HG03439 (cell line): Measurements from ENCODE around the gene LIMS1.

Source experiments
- ATAC-seq: cut with Tn5 transposase; IDR thresholded peaks from one replicate; pipeline ENCODE4 v1.9.1; 2021; ENCODE audit warnings: mild to moderate bottlenecking, moderate library complexity; ENCODE audit not compliant: unreplicated experiment

Gene LIMS1

DNA sequence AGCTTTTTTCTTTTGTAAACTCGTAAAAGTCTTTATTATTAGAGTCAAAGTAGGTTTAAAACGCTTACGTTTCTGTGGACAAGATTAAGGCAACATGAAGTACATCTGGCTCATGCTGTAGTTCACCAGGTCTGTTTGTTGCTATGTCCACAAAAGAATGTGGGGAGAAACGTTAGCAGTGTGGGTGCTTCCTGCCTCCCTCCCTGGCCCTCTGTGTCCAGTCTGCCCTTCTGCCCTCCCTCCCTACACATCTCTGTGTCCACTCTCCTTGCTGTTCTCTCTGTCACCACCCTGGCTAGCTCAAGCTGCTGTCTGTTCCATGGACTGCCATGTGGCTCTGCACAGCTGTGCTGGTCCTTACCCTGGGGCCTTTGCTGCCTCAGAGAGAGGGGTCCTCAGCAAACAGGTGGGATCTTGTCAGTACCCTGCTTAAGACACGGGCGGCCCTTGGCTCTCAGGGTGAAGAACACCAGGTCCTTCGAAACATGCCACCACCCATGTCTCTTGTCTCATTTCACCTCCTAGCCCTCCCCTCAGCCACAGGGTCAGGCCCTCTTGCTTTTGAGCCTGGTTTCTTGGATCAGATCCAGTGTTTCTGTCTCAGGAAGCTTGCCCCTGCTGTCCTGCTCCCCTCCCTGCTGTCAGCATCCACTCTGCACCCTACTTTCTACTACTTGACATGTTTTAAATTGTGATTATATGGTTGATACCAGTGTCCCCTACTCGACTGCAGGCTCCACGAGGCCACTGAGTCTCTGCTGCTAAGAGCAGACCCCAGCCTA lies 79.2 kb downstream of the LIMS1 start:
- no peak for ATAC-seq

DNA sequence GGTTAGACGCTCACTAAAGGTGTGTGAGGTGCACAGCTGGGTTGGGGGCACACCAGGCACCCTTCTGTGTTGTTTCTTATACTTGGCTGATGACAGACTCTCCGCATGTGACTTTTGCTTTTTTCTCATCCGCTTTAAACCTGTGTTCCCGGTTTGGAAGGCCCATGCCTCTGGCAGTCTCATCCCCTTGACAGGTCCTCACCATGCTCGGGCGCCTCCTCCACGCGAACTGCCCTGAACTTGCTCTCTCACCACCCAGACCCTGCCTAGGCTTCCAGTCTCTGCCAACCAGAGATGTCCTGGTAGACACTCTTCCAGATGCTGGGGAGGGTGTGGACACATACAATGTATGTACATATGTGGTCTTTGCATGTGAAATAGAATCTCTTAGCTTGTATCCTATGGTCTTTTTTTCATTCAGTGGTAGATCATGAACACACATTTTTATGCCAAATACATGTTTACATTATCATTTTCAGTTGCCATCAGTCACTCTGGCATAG lies 79.8 kb downstream of the LIMS1 start:
- ATAC-seq: no peak

GRCh38 chr2:108614659-108615058 lies 80.4 kb downstream of the LIMS1 start:
- ATAC-seq: no peak

- ATAC-seq: no peak
Observed at GRCh38 chr2:108615480-108616090, 81.3 kb downstream of the LIMS1 start.

- ATAC-seq: no peak
Observed at GRCh38 chr2:108616318-108616717, 82.0 kb downstream of the LIMS1 start.

GRCh38 chr2:108616751-108617161 lies 82.5 kb downstream of the LIMS1 start:
- ATAC-seq: no peak

GRCh38 chr2:108617617-108618016 lies 83.3 kb downstream of the LIMS1 start:
- no peak for ATAC-seq

DNA sequence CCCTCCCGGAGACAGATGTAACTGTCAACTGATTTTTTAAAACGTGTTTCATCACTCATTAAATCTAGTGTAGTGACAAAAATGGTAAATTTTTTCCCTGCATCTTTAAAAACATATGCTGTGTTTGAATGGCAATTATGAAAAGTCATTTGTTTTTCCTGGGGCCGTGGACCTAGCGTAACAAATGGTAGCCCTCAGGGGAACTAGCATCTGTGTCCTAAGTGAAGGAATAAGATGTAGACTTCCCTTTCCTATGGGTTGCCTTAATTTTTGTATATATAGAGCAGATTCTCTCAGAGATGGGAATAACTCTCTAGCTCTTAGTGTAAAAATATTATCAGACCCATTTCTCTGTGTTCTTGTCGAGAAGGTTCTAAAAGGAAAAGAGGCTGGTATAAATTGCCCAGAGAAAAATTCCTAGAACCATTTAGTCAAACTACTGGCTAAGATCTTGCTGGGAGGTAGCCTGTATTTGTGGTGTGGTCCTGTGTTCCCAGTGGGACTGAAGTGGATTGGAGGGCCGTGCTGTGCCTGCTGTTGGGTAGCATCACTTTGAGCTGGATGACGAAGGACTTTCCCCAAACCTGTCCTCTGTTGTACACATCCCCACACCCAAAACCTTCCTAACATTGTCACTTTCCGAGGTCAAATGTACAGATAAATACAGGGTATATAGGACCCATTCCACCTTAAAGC lies 85.8 kb downstream of the LIMS1 start:
- no peak for ATAC-seq

DNA sequence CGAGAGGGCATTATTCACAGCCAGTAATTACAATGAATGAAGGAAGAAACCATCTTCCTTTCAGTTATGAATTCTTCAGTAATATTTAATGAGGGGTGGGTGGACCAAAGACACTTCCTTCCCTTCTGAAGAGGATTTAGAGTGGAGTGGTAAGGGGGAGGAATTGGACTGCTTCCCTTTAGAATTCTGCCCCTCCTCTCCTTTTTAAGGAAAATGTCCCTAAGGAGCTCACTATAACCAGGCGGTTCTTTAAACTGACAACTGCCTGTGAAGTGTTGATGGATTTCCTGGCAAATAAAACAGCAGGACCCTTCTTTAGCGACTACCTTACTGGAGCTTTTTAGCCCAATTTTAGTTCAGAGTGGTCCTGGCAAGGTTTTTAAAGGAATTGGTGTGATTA lies 86.4 kb downstream of the LIMS1 start:
- ATAC-seq: no peak

- peak; percentile 98 for ATAC-seq
Observed at GRCh38 chr2:108621087-108621559, 86.9 kb downstream of the LIMS1 start.

GRCh38 chr2:108621687-108622681 lies 87.7 kb downstream of the LIMS1 start:
- ATAC-seq: no peak

DNA sequence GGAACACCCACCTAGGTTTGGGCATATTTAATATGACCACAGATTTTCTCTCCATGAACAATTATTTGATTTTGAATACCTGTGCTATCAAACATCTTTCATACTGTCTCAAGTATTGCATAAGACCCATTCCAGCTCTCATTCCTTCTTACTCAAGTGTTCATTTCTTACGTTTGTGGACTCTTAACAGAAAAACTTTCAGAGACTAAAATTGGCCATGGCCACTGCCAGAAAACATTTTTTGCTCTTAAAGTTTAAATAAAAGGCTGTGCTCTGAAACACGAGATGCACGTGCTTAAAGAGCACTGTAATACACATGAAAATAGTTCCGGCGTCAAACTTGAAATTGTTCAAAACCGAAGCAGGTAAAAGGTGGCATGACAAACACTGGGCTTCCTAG lies 89.3 kb downstream of the LIMS1 start:
- ATAC-seq: no peak

- no peak for ATAC-seq
Observed at GRCh38 chr2:108625186-108625827, 91.0 kb downstream of the LIMS1 start.

- ATAC-seq: no peak
Observed at GRCh38 chr2:108625828-108626195, 91.5 kb downstream of the LIMS1 start.

- ATAC-seq: no peak
Observed at GRCh38 chr2:108626995-108627394, 92.7 kb downstream of the LIMS1 start.

GRCh38 chr2:108627911-108628567 lies 93.8 kb downstream of the LIMS1 start:
- ATAC-seq: no peak

- no peak for ATAC-seq
Observed at GRCh38 chr2:108628936-108629335, 94.7 kb downstream of the LIMS1 start.

DNA sequence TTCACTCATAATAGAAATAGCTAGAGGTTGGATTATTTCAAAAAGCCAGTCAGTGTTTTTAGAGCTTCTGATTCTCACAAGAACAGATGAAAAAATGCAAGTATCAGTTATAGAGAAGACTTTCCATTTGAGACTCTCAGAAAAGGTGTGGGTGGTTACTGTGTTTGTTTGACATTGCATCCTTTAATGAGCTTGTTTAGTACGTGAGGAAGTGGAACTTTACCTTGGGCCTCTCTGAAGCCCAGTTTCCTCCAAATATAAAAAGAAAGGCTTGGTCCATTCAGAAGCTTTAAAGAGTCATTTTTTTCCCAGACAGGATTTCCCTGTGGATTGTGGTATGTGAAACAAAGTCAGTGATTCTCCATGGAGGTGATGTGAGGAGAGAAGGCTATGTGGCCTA lies 95.1 kb downstream of the LIMS1 start:
- ATAC-seq: peak; percentile 85

DNA sequence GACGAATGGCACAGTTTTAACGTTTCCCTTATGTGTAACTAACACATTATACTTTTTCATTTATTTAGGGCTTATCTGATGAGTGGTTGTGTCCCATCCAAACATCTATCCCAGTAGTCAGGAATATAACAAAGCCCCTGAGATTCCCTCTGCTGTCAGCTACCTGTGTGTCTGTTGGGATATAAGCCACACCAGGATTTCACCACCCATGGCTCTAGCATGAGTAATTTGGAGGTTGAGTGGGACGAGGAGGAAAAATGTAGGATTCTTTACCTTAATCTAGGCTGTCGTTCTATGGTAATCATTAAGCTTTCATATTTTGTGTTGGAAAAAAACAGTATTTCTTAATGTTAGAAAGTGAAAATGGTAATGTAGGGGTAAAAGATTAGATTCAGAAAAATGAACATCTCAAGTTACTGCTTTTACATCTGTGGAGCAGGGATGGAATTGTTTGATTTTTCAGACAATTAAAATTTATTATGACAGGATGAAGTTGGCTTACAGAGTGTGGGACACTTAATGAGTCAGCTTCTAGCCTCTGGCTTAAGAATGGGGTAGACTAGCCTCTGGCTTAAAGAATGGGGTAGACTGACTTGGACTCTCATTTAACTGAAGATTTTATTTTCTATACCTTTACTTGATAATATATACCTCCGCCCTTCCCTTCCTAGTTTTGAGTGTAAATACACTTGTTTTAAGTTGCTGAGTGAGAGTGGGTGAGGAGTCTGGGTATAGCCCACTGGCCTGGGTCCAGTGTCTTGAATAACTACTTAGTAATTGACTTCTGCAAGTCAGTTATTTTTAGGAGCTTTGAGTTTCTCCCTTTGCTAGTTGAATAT lies 96.5 kb downstream of the LIMS1 start:
- no peak for ATAC-seq
